ENCODE results near the gene CDHR1.
"Not testable (repeated sequence)": the region's sequence is repeated elsewhere in the genome, so short reads cannot be mapped to it uniquely, and the experiment has no call there.

DNA sequence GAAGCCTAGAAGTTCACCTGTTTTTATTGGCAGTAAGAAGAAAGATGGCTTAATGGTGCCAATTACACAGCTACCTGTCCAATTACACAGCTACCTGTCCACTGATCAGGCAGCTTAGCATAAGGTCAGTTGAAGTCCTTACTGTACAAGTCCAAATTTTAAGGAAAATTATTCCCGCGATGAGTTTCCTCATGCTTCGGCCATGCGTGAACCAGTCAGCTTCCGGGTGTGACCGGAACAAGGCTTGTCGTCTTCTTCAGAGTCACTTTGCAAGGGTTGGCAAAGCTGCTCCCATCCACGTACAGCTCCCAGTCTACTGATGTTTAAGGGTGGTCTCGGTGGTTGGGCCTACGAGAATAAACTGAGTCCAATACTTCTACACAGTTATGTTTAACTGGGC is 26.0 kb upstream of the CDHR1 start:
- TF ChIP-seq, protein P1, sequence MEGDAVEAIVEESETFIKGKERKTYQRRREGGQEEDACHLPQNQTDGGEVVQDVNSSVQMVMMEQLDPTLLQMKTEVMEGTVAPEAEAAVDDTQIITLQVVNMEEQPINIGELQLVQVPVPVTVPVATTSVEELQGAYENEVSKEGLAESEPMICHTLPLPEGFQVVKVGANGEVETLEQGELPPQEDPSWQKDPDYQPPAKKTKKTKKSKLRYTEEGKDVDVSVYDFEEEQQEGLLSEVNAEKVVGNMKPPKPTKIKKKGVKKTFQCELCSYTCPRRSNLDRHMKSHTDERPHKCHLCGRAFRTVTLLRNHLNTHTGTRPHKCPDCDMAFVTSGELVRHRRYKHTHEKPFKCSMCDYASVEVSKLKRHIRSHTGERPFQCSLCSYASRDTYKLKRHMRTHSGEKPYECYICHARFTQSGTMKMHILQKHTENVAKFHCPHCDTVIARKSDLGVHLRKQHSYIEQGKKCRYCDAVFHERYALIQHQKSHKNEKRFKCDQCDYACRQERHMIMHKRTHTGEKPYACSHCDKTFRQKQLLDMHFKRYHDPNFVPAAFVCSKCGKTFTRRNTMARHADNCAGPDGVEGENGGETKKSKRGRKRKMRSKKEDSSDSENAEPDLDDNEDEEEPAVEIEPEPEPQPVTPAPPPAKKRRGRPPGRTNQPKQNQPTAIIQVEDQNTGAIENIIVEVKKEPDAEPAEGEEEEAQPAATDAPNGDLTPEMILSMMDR (conservative IDR thresholded peaks at IDR 0.05 in 1 of 2, IDR thresholded peaks at IDR 0.05 in 1 of 2; ENCODE audit: extremely low read depth in 1 of 2, insufficient read depth in 1 of 2, low read depth in 1 of 2, low read length in 2 of 2): not testable (repeated sequence)
- TF ChIP-seq EZH2 (IDR thresholded peaks at IDR 0.05; ENCODE audit: borderline replicate concordance, low read length): not testable (repeated sequence)
